NCI-H82 (cell line): ENCODE measurements around the gene TPK1.
"Not testable (repeated sequence)": the region's sequence is repeated elsewhere in the genome, so short reads cannot be mapped to it uniquely, and the experiment has no call there.

ENCODE experiments used
- DNase-seq: peaks from one replicate; lab custom pipeline; 2025; lab: John Stamatoyannopoulos, UW

Gene TPK1

GRCh38 chr7:144474800-144475615, 360.8 kb downstream of the TPK1 start:
- DNase-seq, result no peak

- DNase-seq, result no peak
Measured at GRCh38 chr7:144474363-144474762, 361.5 kb downstream of the TPK1 start.

GRCh38 chr7:144473908-144474307, 361.9 kb downstream of the TPK1 start:
- no peak for DNase-seq

GRCh38 chr7:144470078-144470477, 365.8 kb downstream of the TPK1 start:
- no peak for DNase-seq

- no peak for DNase-seq
Measured at GRCh38 chr7:144468990-144469732, 366.7 kb downstream of the TPK1 start.

- DNase-seq, result no peak
Measured at GRCh38 chr7:144459635-144460034, 376.2 kb downstream of the TPK1 start.

- no peak for DNase-seq
Measured at GRCh38 chr7:144455040-144455404, 380.8 kb downstream of the TPK1 start.

GRCh38 chr7:144454256-144455039, 381.4 kb downstream of the TPK1 start:
- DNase-seq, result peak; percentile 24

GRCh38 chr7:144452064-144452463, 383.8 kb downstream of the TPK1 start:
- no peak for DNase-seq

GRCh38 chr7:144445590-144445989, 390.3 kb downstream of the TPK1 start:
- no peak for DNase-seq

GRCh38 chr7:144439717-144440205, 396.1 kb downstream of the TPK1 start:
- DNase-seq, result no peak

GRCh38 chr7:144438759-144439158, 397.1 kb downstream of the TPK1 start:
- DNase-seq, result no peak

- peak; percentile 79 for DNase-seq
Measured at GRCh38 chr7:144437370-144438191, 398.3 kb downstream of the TPK1 start.

- DNase-seq, result no peak
Measured at GRCh38 chr7:144436500-144436899, 399.4 kb downstream of the TPK1 start.

GRCh38 chr7:144428431-144428830, 407.4 kb downstream of the TPK1 start:
- DNase-seq, result no peak

GRCh38 chr7:144427539-144427938, 408.3 kb downstream of the TPK1 start:
- DNase-seq, result not testable (repeated sequence)

- not testable (repeated sequence) for DNase-seq
Measured at GRCh38 chr7:144418931-144419330, 416.9 kb downstream of the TPK1 start.

GRCh38 chr7:144416341-144416740, 419.5 kb downstream of the TPK1 start:
- no peak for DNase-seq

GRCh38 chr7:144415858-144416257, 420.0 kb downstream of the TPK1 start:
- DNase-seq, result no peak

- DNase-seq, result no peak
Measured at GRCh38 chr7:144414815-144415214, 421.0 kb downstream of the TPK1 start.

- DNase-seq, result no peak
Measured at GRCh38 chr7:144410441-144410840, 425.4 kb downstream of the TPK1 start.

GRCh38 chr7:144408121-144408520, 427.7 kb downstream of the TPK1 start:
- DNase-seq, result no peak
